Thyroid gland (tissue), 4 donors: Measurements from ENCODE around the gene MLPH.

Experiments
- CTCF ChIP-seq, 6 experiments: fragments of 200-600 bp in 3 of 6; fragments of 450-650 bp in 3 of 6; sonication (generic) in 3 of 6; IDR thresholded peaks; one replicate each; pipeline ENCODE4 v1.5.1; 2016 to 2019; ENCODE audit warnings: antibody characterized with exemption in 6 of 6, mild to moderate bottlenecking in 2 of 6, inconsistent platforms in 1 of 6, moderate library complexity in 1 of 6
- POLR2A ChIP-seq, 2 donors: fragments of 450-650 bp; IDR thresholded peaks; one replicate each; pipeline ENCODE4 v1.6.1; 2017; ENCODE audit warnings: antibody characterized with exemption in 2 of 2, mild to moderate bottlenecking in 2 of 2, moderate library complexity in 1 of 2

- TF ChIP-seq CTCF (IDR thresholded peaks at IDR 0.05) (no peak), POLR2A (IDR thresholded peaks at IDR 0.05) (no peak)
Measured at GRCh38 chr2:237505188-237505939, 18.3 kb downstream of the MLPH start.
